ENCODE data around the gene PEPD.

The PEPD gene

DNA sequence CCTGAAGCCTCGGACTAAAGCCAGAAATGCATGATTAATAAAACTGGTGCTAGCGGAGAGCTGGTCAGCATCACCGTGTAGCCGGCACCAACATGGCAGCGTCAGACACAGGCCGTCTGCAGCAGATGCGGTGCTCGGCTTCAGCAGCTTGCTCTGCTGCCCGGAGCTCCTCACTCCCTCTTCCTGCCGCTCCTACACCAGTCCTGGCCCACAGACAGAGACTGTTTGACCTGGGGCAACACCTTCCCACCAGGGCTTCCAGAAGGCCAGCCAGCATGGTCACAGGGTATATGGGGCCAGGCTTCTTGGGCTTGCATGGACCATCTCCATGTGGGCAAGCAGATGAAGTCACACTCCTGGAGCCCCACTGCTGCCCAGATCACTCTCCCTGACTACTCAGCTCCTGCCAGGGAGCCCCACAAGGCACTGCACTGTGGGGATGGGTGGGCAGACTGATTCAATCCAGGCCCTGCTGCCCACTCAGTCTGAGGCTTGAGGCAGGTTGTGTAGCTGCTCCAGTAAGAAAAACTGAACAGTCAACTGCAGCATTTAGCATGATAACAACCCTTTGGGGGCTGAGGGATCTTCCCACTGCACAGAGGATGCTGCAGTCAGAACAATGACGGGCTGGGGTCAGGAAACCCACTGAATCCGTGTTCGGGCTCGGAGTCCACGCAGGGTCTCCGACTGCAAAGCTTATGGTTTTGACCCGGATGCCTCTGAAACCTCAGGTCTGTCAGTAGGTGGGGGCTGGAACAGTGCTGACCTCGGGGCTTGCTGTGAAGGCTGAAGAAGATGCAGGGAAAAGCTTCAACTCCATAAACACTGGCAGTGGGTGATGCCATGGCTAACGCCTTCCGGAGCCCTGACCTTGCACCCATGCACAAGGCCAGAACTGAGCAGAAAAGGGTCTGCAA lies 102.5 kb downstream of the PEPD start:
- no peak for DNase-seq

DNA sequence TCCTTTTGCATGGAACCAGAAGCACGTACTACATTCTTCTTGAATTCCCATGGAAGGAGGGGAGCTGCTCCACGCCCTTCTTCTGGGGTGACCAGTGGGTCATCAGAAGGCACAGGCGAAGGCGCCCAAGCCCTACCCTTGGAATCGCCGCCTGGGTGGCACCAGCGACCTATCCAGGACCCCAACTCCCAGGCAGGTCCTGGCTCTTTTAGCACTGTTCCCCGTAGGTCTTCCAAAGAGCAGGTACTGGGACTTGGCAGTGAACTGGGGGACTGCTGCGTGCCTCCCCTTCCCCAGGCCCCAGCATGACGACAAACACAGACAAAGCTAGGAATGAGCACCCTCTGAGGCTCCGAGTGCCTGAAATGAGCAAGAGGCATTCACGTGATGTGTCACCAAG lies 103.1 kb downstream of the PEPD start:
- DNase-seq: no peak

DNA sequence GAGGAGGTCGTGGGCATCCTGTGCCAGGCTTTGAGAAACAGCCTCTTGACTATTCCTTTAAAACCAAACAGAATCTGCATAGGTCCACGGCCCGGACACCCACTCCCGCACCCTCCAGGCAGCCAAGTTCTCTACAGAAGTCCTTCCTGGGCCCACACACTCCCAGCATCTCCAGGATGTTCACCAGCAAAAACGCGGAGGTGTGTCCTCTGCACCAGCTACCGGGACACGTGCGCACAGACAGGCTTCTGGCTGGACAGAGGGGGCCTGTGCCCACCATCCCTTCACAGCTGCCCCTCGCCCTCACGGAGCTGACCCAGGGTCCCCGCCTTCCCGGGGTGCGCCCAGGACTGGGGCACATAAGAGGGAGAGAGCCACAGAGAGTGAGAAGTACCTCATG lies 103.8 kb downstream of the PEPD start:
- no peak for DNase-seq

- DNase-seq: peak; percentile 62
These were observed 105.0 kb downstream of the PEPD start for GRCh38 chr19:33416307-33417215.

GRCh38 chr19:33414667-33415605 lies 106.7 kb downstream of the PEPD start:
- no peak for DNase-seq

- no peak for DNase-seq
These were observed 107.5 kb downstream of the PEPD start for GRCh38 chr19:33413868-33414666.

DNA sequence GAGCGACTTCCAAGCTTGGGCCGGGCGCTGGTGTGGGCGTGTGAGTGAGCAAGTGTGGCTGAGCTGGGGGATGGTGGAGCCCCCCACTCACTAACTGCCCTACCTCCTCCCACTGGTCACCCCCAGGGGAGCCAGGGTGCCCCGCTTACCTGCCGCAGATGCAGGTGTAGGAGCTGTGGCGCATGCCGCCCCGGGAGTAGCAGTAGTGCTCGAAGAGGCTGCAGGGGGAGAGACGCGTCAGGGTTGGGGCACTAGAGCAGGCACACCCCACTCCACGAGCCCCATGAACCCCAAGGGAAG lies 108.2 kb downstream of the PEPD start:
- no peak for DNase-seq

- no peak for DNase-seq
These were observed 108.8 kb downstream of the PEPD start for GRCh38 chr19:33412601-33413425.

- DNase-seq: no peak
These were observed 109.9 kb downstream of the PEPD start for GRCh38 chr19:33411621-33412180.

DNA sequence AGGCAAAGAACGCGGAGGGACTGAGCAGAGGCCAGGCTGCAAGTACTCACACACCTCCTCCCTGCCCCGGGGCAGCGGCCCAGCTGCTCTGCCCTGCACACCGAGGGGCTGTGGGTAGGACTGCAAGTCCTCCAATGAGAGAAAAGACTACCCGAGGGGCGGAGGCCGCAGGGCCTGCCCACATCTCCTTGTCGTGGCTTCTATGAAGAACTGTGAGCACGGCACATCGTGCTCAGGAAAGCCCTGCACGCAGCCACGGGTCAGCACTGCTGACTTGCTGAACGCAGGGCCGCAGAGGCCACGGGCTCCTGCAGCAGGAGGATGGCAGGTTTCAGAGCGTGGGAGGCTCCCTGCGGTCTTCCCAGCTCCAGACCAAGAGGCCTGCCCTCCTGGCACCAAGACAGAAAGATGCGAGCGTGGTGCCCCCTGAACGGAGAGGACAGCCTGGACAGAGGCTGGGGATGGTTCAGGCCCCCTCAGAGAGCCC lies 110.6 kb downstream of the PEPD start:
- DNase-seq: no peak

DNA sequence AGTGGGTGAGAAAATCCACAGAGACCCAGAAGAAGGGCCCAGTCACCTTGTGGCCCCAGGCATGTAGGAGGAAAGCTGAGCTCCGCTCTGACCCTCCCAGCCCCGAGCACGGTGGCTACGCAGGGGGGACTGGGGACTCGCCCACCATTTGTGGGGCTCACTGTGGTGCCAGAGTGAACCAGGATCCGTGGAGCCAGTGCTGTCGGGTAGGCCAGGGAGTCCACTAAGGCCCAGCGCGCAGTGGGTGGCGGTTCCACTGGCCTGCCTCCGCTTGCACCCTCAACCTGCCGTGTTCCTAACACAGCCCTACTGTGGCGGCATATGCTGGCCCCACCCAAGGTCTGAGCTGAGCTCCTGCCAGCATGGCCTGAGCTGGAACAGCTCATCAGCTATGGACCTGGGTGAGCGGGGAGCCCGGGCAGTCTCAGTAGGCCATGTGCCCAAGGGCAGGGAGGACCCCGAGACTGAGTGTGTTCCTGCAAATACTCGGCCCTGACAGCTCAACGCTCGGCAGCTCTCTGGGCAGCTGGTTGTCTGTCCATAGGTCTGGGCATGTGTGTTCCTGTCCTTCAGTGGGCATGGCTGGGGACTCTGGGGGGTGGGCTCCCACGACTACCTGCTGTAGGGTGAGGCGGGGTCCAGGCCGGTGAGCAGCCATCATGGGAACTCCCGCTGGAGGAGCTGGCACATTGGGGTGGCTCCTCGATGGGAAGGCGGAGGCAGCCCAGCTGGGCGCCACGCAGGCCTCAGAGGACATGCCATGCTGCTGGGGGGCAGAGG lies 111.5 kb downstream of the PEPD start:
- no peak for DNase-seq

- DNase-seq: no peak
These were observed 112.8 kb downstream of the PEPD start for GRCh38 chr19:33408538-33409434.

DNA sequence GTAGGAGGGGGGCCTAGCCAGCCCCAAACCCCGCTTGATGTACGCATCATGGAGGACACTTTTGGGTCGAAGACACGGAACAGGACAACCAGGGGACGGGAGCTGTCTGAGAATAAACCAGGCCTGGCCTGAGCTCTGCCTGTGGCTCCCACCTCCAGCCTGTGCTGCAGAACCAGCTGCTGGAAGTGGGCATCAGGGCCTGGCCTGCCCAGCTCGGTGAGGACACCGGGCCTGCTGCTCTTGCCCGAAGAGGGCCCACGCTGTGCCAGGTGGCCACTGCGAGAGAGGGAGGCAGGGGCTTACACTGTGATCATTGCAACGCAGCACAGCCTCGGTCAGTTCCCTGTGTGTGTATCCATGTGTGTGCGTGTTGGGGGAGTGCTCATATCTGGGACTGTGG lies 113.5 kb downstream of the PEPD start:
- no peak for DNase-seq

- no peak for DNase-seq
These were observed 113.9 kb downstream of the PEPD start for GRCh38 chr19:33407716-33408115.

GRCh38 chr19:33407140-33407551 lies 114.4 kb downstream of the PEPD start:
- DNase-seq: no peak

GRCh38 chr19:33406521-33407139 lies 115.0 kb downstream of the PEPD start:
- DNase-seq: peak; percentile 39

- no peak for DNase-seq
These were observed 115.8 kb downstream of the PEPD start for GRCh38 chr19:33405553-33406461.

All from fibroblast of upper back skin (primary cell).